Glomerular endothelial cell (primary cell): Measurements from ENCODE around the gene MTIF3. TPM values are rescaled to one million over a fixed set of nuclear protein-coding genes. Genes with fewer than 3 reads are reported as not detected.

Experiments used
- total RNA-seq: library from RNA; depleted of rRNA; stranded (reverse); fragments of >200 nt; gene quantifications from 2 replicates; pipeline ENCODE4 v1.2.3, GENCODE V29; 2015

The MTIF3 gene
- total RNA-seq, 1 donor from 2014 or later, result 45.4 TPM

Other genes with a start within 250 kb of the MTIF3 start
- gene RPL21, start 199.0 kb downstream of the MTIF3 start, total RNA-seq, result 406 and 862 TPM in 2 replicates
- 2.1 and 5.4 TPM in 2 replicates for gene RASL11A, start 179.7 kb downstream of the MTIF3 start, total RNA-seq
- 76.0 and 151 TPM in 2 replicates for gene GTF3A, start 25.9 kb downstream of the MTIF3 start, total RNA-seq
- gene LNX2, start 170.0 kb upstream of the MTIF3 start, total RNA-seq, result 6.6 and 9.6 TPM in 2 replicates
- 88.8 and 100 TPM in 2 replicates for gene POLR1D, start 171.3 kb upstream of the MTIF3 start, total RNA-seq